ENCODE results near the gene FAIM2. TPM values are rescaled to one million over a fixed set of nuclear protein-coding genes. Genes with fewer than 3 reads are reported as not detected.

The FAIM2 gene
- polyA plus RNA-seq, 2 of the 4 experiments (the other 2 are of a cell fraction) = 0.23 TPM; not detected in 1

DNA sequence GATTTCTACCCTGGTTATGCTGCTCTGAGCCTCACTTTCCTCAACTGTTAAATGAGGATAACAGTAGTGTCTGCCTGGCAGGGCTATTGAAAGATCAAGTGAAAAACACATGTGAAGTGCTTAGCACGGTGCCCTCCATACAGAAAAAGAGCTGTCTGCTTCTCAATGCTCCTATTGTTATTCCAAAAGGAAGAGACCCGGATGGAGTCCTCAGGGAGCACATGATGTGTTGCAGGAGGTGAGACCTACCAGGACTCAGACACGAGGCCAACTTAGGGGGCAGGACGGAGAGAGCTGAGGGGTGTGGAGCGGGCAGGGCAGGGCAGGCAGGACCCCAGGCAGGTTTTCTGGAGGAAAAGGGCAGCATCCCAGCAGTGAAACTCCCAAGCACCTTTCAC, 8.9 kb downstream of the FAIM2 start:
- TF ChIP-seq NPAS2 (CRISPR knock-in tag; IDR thresholded peaks at IDR 0.05; ENCODE audit: borderline replicate concordance) (no peak), CHD4 (IDR thresholded peaks at IDR 0.05; ENCODE audit: borderline replicate concordance) (no peak), MYC (IDR thresholded peaks at IDR 0.05; ENCODE audit: borderline replicate concordance, low read length) (no peak), EHMT2 (IDR thresholded peaks at IDR 0.05; ENCODE audit: low read depth) (no peak), FOXS1 (CRISPR knock-in tag; IDR thresholded peaks at IDR 0.05) (no peak)
- TF ChIP-seq, protein P1, sequence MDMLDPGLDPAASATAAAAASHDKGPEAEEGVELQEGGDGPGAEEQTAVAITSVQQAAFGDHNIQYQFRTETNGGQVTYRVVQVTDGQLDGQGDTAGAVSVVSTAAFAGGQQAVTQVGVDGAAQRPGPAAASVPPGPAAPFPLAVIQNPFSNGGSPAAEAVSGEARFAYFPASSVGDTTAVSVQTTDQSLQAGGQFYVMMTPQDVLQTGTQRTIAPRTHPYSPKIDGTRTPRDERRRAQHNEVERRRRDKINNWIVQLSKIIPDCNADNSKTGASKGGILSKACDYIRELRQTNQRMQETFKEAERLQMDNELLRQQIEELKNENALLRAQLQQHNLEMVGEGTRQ (IDR thresholded peaks at IDR 0.05) = no peak
- FAIRE-seq = no peak
- peak overlapping the region; percentile 46 for H3K4me2 ChIP-seq
- no peak for ATAC-seq
- peak overlapping the region; percentile 36 to 68; a peak in 5 of 6 replicates for H3K27ac ChIP-seq
- no peak for DNase-seq (ENCODE audit: low read depth in 1 of 2, low spot score in 1 of 2)
- ChIA-PET CTCF (interaction anchor here (0.6 to 5.9 kb wide), 8 partner anchors 13 to 190 kb away, joined by 3 to 28 read pairs (median 4); no protein-coding TSS in a partner anchor), POLR2A (no interaction called here)
- no peak overlapping the region for H3K4me3 ChIP-seq
- no peaks in the 10 kb centered on the region for H3K9me3 ChIP-seq
- 65% methylated on average over 5 of the region's 5 CpGs for WGBS (ENCODE audit: missing lambda C conversion rate)
- peaks cover 13% of the 10 kb centered on the region for H3K4me1 ChIP-seq

DNA sequence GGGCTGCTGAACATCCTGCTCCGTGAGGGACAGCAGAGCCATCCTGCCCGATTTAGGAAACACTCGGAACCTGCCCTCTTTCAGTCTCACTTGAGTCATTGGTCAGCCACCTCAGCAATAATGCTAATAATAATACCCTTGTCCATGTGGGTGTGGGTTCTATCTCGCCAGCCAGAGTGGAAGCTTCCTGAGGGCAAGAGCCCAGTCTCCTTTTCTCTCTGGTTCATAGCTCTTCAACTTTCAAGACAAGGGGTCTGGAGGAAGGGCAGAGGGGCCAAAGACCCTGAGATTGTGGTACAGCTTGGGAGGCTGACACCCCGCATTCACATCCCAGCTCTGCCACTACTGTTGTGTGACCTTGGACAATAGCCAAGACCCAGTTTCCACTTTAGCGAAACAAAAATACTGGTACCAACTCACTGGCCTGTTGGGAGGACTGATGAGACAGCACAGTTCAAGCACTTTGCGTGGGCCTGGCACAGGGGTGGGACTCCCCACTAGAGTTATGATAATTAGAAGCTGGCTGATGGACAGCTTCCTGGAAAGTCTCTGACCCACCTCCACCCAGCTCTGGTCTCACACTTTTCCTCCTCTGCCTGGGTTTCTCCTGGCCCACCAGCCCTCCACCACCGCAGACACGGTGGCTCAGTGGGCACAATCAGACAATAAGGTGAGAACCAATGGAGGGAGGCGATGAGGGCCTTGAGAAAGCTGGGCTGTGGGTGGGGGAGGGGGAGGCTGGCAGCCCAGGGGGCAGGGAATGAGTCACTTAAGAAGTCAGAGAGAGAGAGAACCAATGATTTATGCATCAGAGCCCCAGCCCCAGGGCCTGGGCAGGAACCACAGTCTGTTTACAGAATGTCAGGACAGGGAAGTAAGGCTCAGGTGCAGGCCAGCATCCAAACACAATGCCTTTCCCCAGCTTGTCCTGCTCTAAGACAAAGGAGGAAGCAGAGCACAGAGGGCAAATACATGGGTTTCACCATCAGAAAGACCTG, 9.6 kb downstream of the FAIM2 start:
- no peak overlapping the region for H3K4me3 ChIP-seq
- no peak for FAIRE-seq
- peak; percentile 14 to 47; a peak in 3 of 6 replicates for ATAC-seq
- 88% methylated on average over 10 of the region's 10 CpGs for WGBS (ENCODE audit: missing lambda C conversion rate)
- no peaks in the 10 kb centered on the region for H3K9me3 ChIP-seq
- TF ChIP-seq RCOR1 (IDR thresholded peaks at IDR 0.05; ENCODE audit: low read depth, low read length) = no peak
- peak; percentile 60; the same call in 1 of the 2 replicates for TF ChIP-seq FOSL2 (IDR thresholded peaks at IDR 0.05)
- TF ChIP-seq FOSL2 (CRISPR knock-in tag; IDR thresholded peaks at IDR 0.05) = no peak
- 0 out of 2 replicates have a peak, but pooled peaks have one; percentile 23 for TF ChIP-seq JUNB (IDR thresholded peaks at IDR 0.05)
- no peak for TF ChIP-seq ZNF302 (CRISPR knock-in tag; IDR thresholded peaks at IDR 0.05)
- no peak for TF ChIP-seq ZC3H11A (IDR thresholded peaks at IDR 0.05)
- H3K27ac ChIP-seq = peak overlapping the region; percentile 36 to 68; a peak in 5 of 6 replicates
- ChIA-PET CTCF (interaction anchor here (0.6 to 5.9 kb wide), 8 partner anchors 13 to 190 kb away, joined by 3 to 28 read pairs (median 4); no protein-coding TSS in a partner anchor), POLR2A (no interaction called here)
- peaks cover 13% of the 10 kb centered on the region for H3K4me1 ChIP-seq
- H3K4me2 ChIP-seq = peak overlapping the region; percentile 46
- DNase-seq (ENCODE audit: low read depth in 1 of 2, low spot score in 1 of 2) = peak; percentile 42 to 68

DNA sequence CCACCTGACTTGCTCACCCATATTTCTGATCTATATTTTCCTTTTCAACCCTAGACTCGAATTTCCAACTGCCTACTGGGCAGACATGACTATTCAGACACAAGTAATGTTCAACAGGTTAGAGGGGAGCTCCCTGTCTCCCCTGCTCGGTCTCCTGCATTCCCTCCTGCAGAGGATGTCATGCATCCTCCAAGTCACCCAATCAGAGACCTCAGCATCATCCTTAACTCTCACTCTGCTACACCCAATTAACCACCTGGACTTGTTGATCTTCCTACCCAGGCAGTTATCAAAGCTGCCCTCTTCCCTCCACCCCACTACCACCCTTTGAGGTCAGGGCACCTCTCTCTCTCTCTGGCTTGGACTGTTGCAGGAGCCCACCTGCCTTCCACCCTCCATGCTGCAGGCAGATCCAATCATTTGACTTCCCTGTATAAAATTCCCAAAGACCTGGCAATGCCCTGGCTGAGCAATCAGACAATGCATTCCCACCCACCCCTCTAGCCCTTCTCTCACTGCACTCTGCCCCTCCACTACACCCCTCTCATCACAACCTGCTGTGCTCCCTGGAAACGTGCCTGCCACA, 10.9 kb downstream of the FAIM2 start:
- WGBS (ENCODE audit: missing lambda C conversion rate) = 18% methylated on average over 3 of the region's 3 CpGs
- ChIA-PET CTCF (interaction anchor here (1.9 to 2.2 kb wide), 2 partner anchors 53 to 74 kb away, joined by 7 to 8 read pairs; no protein-coding TSS in a partner anchor), POLR2A (no interaction called here)
- DNase-seq (ENCODE audit: low read depth in 1 of 2, low spot score in 1 of 2) (no peak), FAIRE-seq (no peak), ATAC-seq (no peak)
- H3K4me1 ChIP-seq = peaks cover 22% of the 10 kb centered on the region
- no peak overlapping the region for H3K4me2 ChIP-seq
- H3K27ac ChIP-seq = no peak overlapping the region
- H3K4me3 ChIP-seq = no peak overlapping the region
- H3K9me3 ChIP-seq = no peaks in the 10 kb centered on the region
- TF ChIP-seq, protein P2, sequence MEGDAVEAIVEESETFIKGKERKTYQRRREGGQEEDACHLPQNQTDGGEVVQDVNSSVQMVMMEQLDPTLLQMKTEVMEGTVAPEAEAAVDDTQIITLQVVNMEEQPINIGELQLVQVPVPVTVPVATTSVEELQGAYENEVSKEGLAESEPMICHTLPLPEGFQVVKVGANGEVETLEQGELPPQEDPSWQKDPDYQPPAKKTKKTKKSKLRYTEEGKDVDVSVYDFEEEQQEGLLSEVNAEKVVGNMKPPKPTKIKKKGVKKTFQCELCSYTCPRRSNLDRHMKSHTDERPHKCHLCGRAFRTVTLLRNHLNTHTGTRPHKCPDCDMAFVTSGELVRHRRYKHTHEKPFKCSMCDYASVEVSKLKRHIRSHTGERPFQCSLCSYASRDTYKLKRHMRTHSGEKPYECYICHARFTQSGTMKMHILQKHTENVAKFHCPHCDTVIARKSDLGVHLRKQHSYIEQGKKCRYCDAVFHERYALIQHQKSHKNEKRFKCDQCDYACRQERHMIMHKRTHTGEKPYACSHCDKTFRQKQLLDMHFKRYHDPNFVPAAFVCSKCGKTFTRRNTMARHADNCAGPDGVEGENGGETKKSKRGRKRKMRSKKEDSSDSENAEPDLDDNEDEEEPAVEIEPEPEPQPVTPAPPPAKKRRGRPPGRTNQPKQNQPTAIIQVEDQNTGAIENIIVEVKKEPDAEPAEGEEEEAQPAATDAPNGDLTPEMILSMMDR (IDR thresholded peaks at IDR 0.05) = no peak
- TF ChIP-seq FOSL2 (IDR thresholded peaks at IDR 0.05) (no peak), FOSL2 (CRISPR knock-in tag; IDR thresholded peaks at IDR 0.05) (no peak), NFE2L2 (conservative IDR thresholded peaks at IDR 0.05; ENCODE audit: low read length) (no peak), TFCP2L1 (CRISPR knock-in tag; IDR thresholded peaks at IDR 0.05) (no peak), NPAS2 (CRISPR knock-in tag; IDR thresholded peaks at IDR 0.05; ENCODE audit: borderline replicate concordance) (no peak), HOXB13 (CRISPR knock-in tag; IDR thresholded peaks at IDR 0.05; ENCODE audit: low read depth) (no peak), CHD4 (IDR thresholded peaks at IDR 0.05; ENCODE audit: borderline replicate concordance) (no peak), KDM1A (IDR thresholded peaks at IDR 0.05; ENCODE audit: low read depth) (no peak), EHF (CRISPR knock-in tag; IDR thresholded peaks at IDR 0.05) (no peak), HOXB5 (CRISPR knock-in tag; IDR thresholded peaks at IDR 0.05) (no peak)
- TF ChIP-seq, protein P3, sequence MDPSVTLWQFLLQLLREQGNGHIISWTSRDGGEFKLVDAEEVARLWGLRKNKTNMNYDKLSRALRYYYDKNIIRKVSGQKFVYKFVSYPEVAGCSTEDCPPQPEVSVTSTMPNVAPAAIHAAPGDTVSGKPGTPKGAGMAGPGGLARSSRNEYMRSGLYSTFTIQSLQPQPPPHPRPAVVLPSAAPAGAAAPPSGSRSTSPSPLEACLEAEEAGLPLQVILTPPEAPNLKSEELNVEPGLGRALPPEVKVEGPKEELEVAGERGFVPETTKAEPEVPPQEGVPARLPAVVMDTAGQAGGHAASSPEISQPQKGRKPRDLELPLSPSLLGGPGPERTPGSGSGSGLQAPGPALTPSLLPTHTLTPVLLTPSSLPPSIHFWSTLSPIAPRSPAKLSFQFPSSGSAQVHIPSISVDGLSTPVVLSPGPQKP (IDR thresholded peaks at IDR 0.05; ENCODE audit: low read depth, low read length) = no peak
- TF ChIP-seq, protein P4, sequence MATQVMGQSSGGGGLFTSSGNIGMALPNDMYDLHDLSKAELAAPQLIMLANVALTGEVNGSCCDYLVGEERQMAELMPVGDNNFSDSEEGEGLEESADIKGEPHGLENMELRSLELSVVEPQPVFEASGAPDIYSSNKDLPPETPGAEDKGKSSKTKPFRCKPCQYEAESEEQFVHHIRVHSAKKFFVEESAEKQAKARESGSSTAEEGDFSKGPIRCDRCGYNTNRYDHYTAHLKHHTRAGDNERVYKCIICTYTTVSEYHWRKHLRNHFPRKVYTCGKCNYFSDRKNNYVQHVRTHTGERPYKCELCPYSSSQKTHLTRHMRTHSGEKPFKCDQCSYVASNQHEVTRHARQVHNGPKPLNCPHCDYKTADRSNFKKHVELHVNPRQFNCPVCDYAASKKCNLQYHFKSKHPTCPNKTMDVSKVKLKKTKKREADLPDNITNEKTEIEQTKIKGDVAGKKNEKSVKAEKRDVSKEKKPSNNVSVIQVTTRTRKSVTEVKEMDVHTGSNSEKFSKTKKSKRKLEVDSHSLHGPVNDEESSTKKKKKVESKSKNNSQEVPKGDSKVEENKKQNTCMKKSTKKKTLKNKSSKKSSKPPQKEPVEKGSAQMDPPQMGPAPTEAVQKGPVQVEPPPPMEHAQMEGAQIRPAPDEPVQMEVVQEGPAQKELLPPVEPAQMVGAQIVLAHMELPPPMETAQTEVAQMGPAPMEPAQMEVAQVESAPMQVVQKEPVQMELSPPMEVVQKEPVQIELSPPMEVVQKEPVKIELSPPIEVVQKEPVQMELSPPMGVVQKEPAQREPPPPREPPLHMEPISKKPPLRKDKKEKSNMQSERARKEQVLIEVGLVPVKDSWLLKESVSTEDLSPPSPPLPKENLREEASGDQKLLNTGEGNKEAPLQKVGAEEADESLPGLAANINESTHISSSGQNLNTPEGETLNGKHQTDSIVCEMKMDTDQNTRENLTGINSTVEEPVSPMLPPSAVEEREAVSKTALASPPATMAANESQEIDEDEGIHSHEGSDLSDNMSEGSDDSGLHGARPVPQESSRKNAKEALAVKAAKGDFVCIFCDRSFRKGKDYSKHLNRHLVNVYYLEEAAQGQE (IDR thresholded peaks at IDR 0.05) = no peak
- TF ChIP-seq, protein P5, sequence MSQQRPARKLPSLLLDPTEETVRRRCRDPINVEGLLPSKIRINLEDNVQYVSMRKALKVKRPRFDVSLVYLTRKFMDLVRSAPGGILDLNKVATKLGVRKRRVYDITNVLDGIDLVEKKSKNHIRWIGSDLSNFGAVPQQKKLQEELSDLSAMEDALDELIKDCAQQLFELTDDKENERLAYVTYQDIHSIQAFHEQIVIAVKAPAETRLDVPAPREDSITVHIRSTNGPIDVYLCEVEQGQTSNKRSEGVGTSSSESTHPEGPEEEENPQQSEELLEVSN (IDR thresholded peaks at IDR 0.05; ENCODE audit: borderline replicate concordance, low read depth) = no peak

Data from A549 (cell line).